Prostate gland (tissue), 2 donors: ENCODE results near the gene CSNK1G2. TPM values are rescaled to one million over a fixed set of nuclear protein-coding genes. Genes with fewer than 3 reads are reported as not detected.

Source experiments
- DNase-seq: peaks from one replicate; pipeline ENCODE4 v3.0.0-alpha.2; 2019; ENCODE audit warnings: low spot score
- H3K27ac ChIP-seq, 2 donors: fragments of 200-600 bp; sonication (generic); 2 replicates each; pipeline ENCODE4 v1.5.1; 2017 to 2019
- H3K27me3 ChIP-seq: fragments of 200-600 bp; sonication (generic); replicated peaks from 2 replicates; pipeline ENCODE4 v1.5.1; 2019; ENCODE audit not compliant: insufficient read depth
- H3K36me3 ChIP-seq, 2 donors: fragments of 200-600 bp; sonication (generic); 1 replicate in 1 of 2; 2 replicates in 1 of 2; pipeline versions ENCODE4 v1.5.1 to v1.8.1; 2017 to 2019
- H3K4me1 ChIP-seq: fragments of 200-600 bp; sonication (generic); replicated peaks from 2 replicates; pipeline ENCODE4 v1.5.1; 2019
- H3K4me3 ChIP-seq, 2 donors: fragments of 200-600 bp; sonication (generic); 2 replicates each; pipeline ENCODE4 v1.5.1; 2017 to 2019
- H3K9me3 ChIP-seq: fragments of 200-600 bp; sonication (generic); 2 replicates; pipeline ENCODE4 v1.5.1; 2017
- CTCF ChIP-seq, 4 experiments: fragments of 200-600 bp in 2 of 4; fragments of 450-650 bp in 2 of 4; sonication (generic) in 2 of 4; IDR thresholded peaks; 1 replicate in 3 of 4; 2 replicates in 1 of 4; pipeline ENCODE4 v1.5.1; 2016 to 2019; ENCODE audit warnings: antibody characterized with exemption in 4 of 4, mild to moderate bottlenecking in 2 of 4, moderate library complexity in 2 of 4
- POLR2A ChIP-seq: fragments of 450-650 bp; IDR thresholded peaks from one replicate; pipeline ENCODE4 v1.6.1; 2016; ENCODE audit warnings: antibody characterized with exemption, mild to moderate bottlenecking
- POLR2AphosphoS5 ChIP-seq: sonication (generic); formaldehyde crosslinking; IDR thresholded peaks from one replicate; pipeline ENCODE4 v1.6.1; 2017; ENCODE audit warnings: antibody characterized with exemption
- WGBS: methylation state at CpG from one replicate; pipeline ENCODE4 v1.1.5; 2018; 5-methylcytosine and 5-hydroxymethylcytosine counted together
- intact Hi-C: fragments of 100-400 bp; cut with DNase I; formaldehyde crosslinking; loops from one replicate; pipeline ENCODE4 v1.14.2; 2022
- total RNA-seq, 2 donors: library from RNA; depleted of rRNA; stranded (reverse); fragments of >200 nt; gene quantifications; one replicate each; pipeline ENCODE4 v1.1.0, GENCODE V29; 2016

CSNK1G2 gene
- total RNA-seq, 2 donors from 2014 or later = 56.5 to 107 TPM

DNA sequence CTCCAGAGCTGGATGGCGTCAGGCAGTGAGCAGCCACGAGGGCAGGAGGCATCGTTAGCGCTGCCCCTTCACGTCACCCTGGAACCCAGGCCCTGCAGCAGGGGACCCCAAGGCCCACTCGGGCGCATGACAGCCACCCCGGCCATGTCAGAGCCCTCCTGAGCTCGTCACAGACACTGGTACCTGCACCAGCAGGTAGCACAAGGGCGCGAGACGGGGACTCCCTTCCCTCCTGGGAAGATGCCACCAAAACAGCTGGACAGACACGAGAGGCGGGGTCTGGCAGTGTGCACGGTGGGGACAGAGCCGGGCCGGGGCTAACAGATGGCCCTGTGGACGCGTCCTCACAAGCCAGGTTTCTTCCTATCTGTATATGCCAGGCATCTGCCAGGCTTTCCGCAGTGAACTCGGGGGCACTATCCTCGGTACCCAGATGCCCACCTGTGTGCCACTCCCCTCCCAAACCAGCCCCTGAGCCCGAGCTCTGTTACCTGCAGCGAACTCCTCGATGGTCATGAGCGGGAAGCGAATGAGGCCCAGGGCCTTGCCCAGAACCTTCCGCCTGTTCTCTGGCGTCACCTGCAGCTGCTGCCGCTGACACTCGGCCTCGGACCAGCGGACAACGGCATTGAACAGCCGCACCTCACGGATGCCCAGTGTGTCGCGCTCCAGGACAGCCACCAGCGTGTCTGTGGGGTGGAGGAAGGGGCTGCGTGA is 48.7 kb downstream of the CSNK1G2 start:
- Histone ChIP-seq H3K4me3 (no peak overlapping the region), H3K27me3 (no peaks in the 10 kb centered on the region), H3K4me1 (no peaks in the 10 kb centered on the region), H3K9me3 (no peaks in the 10 kb centered on the region), H3K36me3 (peaks cover 10 to 28% of the 10 kb centered on the region in 2 donors), H3K27ac (no peak overlapping the region)
- TF ChIP-seq POLR2AphosphoS5 (no peak), POLR2A (no peak), CTCF (IDR thresholded peaks at IDR 0.05) (no peak)
- WGBS = 86% methylated on average over 40 of the region's 40 CpGs
- no peak for DNase-seq
- intact Hi-C loops = no loop called here

DNA sequence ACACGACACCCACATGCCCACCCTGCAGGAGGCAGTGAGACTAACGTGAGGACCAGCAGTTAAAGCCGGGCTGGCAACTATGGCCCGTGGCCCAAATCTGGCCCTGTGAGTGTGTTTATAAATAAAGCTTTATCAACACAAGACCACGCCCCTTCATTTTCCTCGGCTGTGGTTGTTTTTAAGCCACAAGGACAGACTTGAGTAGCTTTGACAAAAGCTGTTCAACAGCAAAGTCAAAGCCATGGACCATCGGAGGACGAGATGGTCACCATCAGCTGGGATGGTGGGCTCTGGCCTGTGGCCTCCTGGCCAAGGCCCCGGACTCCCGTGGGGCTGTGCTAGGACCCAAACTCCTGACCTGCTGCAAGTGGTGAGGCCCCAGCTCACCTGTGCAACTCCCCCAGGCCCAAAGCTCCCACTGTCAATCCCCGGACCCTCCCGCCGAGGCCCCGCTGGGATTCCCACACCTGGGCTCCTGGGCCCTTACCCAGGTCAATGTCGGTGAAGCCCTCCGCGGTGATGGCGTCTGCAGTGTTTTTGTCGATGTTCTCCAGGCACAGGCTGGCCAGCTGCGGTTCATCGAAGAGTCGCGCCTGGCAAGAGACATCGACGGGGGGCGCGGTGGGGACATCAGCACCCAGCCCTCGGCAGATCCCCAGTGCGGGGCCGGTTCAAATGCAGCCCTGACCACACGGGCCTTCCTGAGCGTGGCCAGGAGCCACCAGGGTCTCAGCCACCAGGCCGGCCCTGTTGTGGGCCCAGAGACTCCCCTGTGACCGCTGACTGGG is 49.5 kb downstream of the CSNK1G2 start:
- Histone ChIP-seq H3K4me1 (no peaks in the 10 kb centered on the region), H3K27me3 (no peaks in the 10 kb centered on the region), H3K36me3 (peaks cover 10 to 24% of the 10 kb centered on the region in 2 donors), H3K9me3 (no peaks in the 10 kb centered on the region), H3K4me3 (no peak overlapping the region), H3K27ac (no peak overlapping the region)
- TF ChIP-seq POLR2AphosphoS5 (no peak), CTCF (IDR thresholded peaks at IDR 0.05) (no peak), POLR2A (no peak)
- 94% methylated on average over 34 of the region's 34 CpGs for WGBS
- DNase-seq = no peak
- intact Hi-C loops = no loop called here

- TF ChIP-seq POLR2A = no peak
- TF ChIP-seq CTCF (IDR thresholded peaks at IDR 0.05) = no peak
- no peak for TF ChIP-seq POLR2AphosphoS5
- DNase-seq = no peak
Measured at GRCh38 chr19:1991018-1991913, 50.3 kb downstream of the CSNK1G2 start.

GRCh38 chr19:1992759-1993260 is 51.8 kb downstream of the CSNK1G2 start:
- TF ChIP-seq POLR2A (no peak), POLR2AphosphoS5 (no peak), CTCF (IDR thresholded peaks at IDR 0.05) (no peak)
- WGBS = 90% methylated on average over 32 of the region's 44 CpGs
- Histone ChIP-seq H3K9me3 (no peaks in the 10 kb centered on the region), H3K27ac (no peak overlapping the region), H3K27me3 (no peaks in the 10 kb centered on the region), H3K4me1 (no peaks in the 10 kb centered on the region), H3K4me3 (no peak overlapping the region), H3K36me3 (peaks cover 6 to 14% of the 10 kb centered on the region in 2 donors)
- DNase-seq = no peak
- intact Hi-C loops = no loop called here

More at GRCh38 chr19:1991018-1991913, 50.3 kb downstream of the CSNK1G2 start:
- Histone ChIP-seq H3K27me3 (no peaks in the 10 kb centered on the region), H3K9me3 (no peaks in the 10 kb centered on the region), H3K4me1 (no peaks in the 10 kb centered on the region), H3K27ac (no peak overlapping the region), H3K4me3 (no peak overlapping the region), H3K36me3 (peaks cover 10 to 18% of the 10 kb centered on the region in 2 donors)
- intact Hi-C loops = no loop called here
- WGBS = 90% methylated on average over 22 of the region's 30 CpGs
